Measurements from ENCODE around the gene PRRT4. TPM values are rescaled to one million over a fixed set of nuclear protein-coding genes. Genes with fewer than 3 reads are reported as not detected.

PRRT4 gene
- total RNA-seq, 3 donors from 2014 or later (not counting 1 experiment from before 2014, with no cell fraction given) = 0.42 TPM; not detected in 2

GRCh38 chr7:128347647-128348097 lies 13.8 kb downstream of the PRRT4 start:
- H3K4me3 ChIP-seq (ENCODE audit: low read length) = no peak overlapping the region
- 2% methylated on average over 2 of the region's 2 CpGs for WGBS (ENCODE audit: insufficient coverage)
- peak in 1 of 2 donors; percentile 67 for DNase-seq
- TF ChIP-seq CTCF (IDR thresholded peaks at IDR 0.05) = peak; percentile 20
- H3K27ac ChIP-seq (ENCODE audit: low read length) = no peak overlapping the region
- H3K36me3 ChIP-seq (ENCODE audit: control insufficient read depth, insufficient read depth, low read length) = no peaks in the 10 kb centered on the region
- H3K36me3 Mint-ChIP-seq = no peaks in the 10 kb centered on the region
- peaks cover 13% of the 10 kb centered on the region for H3K4me1 ChIP-seq (ENCODE audit: control insufficient read depth, insufficient read depth, low read length)
- peaks cover 12% of the 10 kb centered on the region for H3K27me3 ChIP-seq (ENCODE audit: control insufficient read depth, insufficient read depth, low read length)
- peaks cover 6 to 11% of the 10 kb centered on the region in 2 donors for H3K4me1 Mint-ChIP-seq
- H3K27me3 Mint-ChIP-seq (ENCODE audit: low read depth in 2 of 2) = peaks cover 10 to 21% of the 10 kb centered on the region in 2 donors
- no peak for ATAC-seq
- no peaks in the 10 kb centered on the region for H3K9me3 Mint-ChIP-seq
- no peaks in the 10 kb centered on the region for H3K9me3 ChIP-seq (ENCODE audit: control insufficient read depth, insufficient read depth, low read length)
- peak overlapping the region; percentile 9 for H3K4me3 Mint-ChIP-seq
- intact Hi-C loops (cut with micrococcal nuclease) = loop anchor here (1.0 to 2.0 kb wide), 2 partner anchors 40 to 77 kb away; no protein-coding TSS in a partner anchor
- no peak overlapping the region for H3K27ac Mint-ChIP-seq

- 96% methylated on average over 5 of the region's 5 CpGs for WGBS (ENCODE audit: insufficient coverage)
- no peak for TF ChIP-seq CTCF (IDR thresholded peaks at IDR 0.05)
- intact Hi-C loops (cut with micrococcal nuclease) = no loop called here
- peaks cover 8 to 16% of the 10 kb centered on the region in 2 donors for H3K27me3 Mint-ChIP-seq (ENCODE audit: low read depth in 2 of 2)
- peaks cover 3% of the 10 kb centered on the region for H3K27me3 ChIP-seq (ENCODE audit: control insufficient read depth, insufficient read depth, low read length)
- H3K27ac ChIP-seq (ENCODE audit: low read length) = no peak overlapping the region
- peaks cover 1% of the 10 kb centered on the region for H3K36me3 ChIP-seq (ENCODE audit: control insufficient read depth, insufficient read depth, low read length)
- H3K36me3 Mint-ChIP-seq = no peaks in the 10 kb centered on the region
- ATAC-seq (no peak), DNase-seq (no peak)
- peak overlapping the region; percentile 61 for H3K4me3 Mint-ChIP-seq
- H3K4me1 Mint-ChIP-seq = peaks cover 14 to 26% of the 10 kb centered on the region in 2 donors
- H3K9me3 ChIP-seq (ENCODE audit: control insufficient read depth, insufficient read depth, low read length) = no peaks in the 10 kb centered on the region
- peaks cover 18% of the 10 kb centered on the region for H3K4me1 ChIP-seq (ENCODE audit: control insufficient read depth, insufficient read depth, low read length)
- H3K4me3 ChIP-seq (ENCODE audit: low read length) = no peak overlapping the region
- H3K27ac Mint-ChIP-seq = no peak overlapping the region
- H3K9me3 Mint-ChIP-seq = no peaks in the 10 kb centered on the region
Measured at GRCh38 chr7:128344431-128344774, 17.1 kb downstream of the PRRT4 start.

GRCh38 chr7:128343554-128344430 lies 17.7 kb downstream of the PRRT4 start, which contains the start of gene RBM28:
Gene RBM28 (minus strand): TSS chr7:128343908. CDS start chr7:128343793, 115 bp downstream.
- Mint-ChIP-seq H3K36me3 (no peaks in the 10 kb centered on the region), H3K27ac (peak within 1 kb of the TSS; percentile 86 to 88), H3K9me3 (no peaks in the 10 kb centered on the region), H3K4me3 (peak within 1 kb of the TSS; percentile 92), H3K4me1 (peaks cover 14 to 26% of the 10 kb centered on the region in 2 donors), H3K27me3 (ENCODE audit: low read depth in 2 of 2) (peaks cover 8 to 11% of the 10 kb centered on the region in 2 donors)
- 13% methylated on average over 46 of the region's 49 CpGs for WGBS (ENCODE audit: insufficient coverage)
- no peaks in the 10 kb centered on the region for H3K9me3 ChIP-seq (ENCODE audit: control insufficient read depth, insufficient read depth, low read length)
- peak within 1 kb of the TSS; percentile 72 for H3K27ac ChIP-seq (ENCODE audit: low read length)
- intact Hi-C loops (cut with micrococcal nuclease) = no loop called here
- peaks cover 18% of the 10 kb centered on the region for H3K4me1 ChIP-seq (ENCODE audit: control insufficient read depth, insufficient read depth, low read length)
- peaks cover 7% of the 10 kb centered on the region for H3K36me3 ChIP-seq (ENCODE audit: control insufficient read depth, insufficient read depth, low read length)
- peaks cover 1% of the 10 kb centered on the region for H3K27me3 ChIP-seq (ENCODE audit: control insufficient read depth, insufficient read depth, low read length)
- DNase-seq (peak; percentile 80 to 94), ATAC-seq (peak; percentile 96 to 98 (median 97))
- no peak for TF ChIP-seq CTCF (IDR thresholded peaks at IDR 0.05)
- H3K4me3 ChIP-seq (ENCODE audit: low read length) = peak within 1 kb of the TSS; percentile 83

All from natural killer cell (primary cell).